ENCODE measurements around the gene PRRX2. TPM values are rescaled to one million over a fixed set of nuclear protein-coding genes. Genes with fewer than 3 reads are reported as not detected.

The PRRX2 gene
- total and polyA plus RNA-seq, 2 of the 13 experiments (the other 11 are each of a cell fraction or from before 2014, with no cell fraction given): 0.05 TPM; not detected in 1

DNA sequence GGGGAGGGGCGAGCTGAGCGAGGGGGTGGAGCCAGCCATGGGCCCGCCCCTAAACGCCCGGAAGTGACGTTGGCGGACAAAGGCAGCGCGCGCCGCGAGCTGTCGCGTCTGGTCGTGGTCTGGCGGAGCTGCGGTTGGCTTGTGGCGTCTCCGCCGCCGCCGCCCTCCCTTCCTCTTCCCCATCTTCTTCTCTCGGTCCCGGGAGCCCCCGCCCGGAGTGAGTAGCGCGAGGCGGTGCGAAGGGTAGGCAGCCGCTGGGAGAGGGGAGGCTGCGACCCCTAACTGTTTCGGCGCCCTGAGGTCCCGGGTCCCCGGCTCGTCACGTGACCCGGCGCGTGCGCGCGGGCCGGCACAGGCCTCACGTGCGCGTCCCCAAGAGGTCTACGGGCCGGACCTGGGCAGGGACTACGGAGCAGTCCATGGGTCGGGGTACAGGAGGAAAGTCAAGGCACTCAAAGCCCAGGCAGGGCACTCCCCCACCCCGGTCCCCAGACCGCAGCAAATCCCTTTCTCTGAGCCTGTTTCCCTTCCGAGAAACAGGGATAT, 39.3 kb upstream of the PRRX2 start, which contains the start of gene NTMT1 (continued):
- TF ChIP-seq, protein P1, sequence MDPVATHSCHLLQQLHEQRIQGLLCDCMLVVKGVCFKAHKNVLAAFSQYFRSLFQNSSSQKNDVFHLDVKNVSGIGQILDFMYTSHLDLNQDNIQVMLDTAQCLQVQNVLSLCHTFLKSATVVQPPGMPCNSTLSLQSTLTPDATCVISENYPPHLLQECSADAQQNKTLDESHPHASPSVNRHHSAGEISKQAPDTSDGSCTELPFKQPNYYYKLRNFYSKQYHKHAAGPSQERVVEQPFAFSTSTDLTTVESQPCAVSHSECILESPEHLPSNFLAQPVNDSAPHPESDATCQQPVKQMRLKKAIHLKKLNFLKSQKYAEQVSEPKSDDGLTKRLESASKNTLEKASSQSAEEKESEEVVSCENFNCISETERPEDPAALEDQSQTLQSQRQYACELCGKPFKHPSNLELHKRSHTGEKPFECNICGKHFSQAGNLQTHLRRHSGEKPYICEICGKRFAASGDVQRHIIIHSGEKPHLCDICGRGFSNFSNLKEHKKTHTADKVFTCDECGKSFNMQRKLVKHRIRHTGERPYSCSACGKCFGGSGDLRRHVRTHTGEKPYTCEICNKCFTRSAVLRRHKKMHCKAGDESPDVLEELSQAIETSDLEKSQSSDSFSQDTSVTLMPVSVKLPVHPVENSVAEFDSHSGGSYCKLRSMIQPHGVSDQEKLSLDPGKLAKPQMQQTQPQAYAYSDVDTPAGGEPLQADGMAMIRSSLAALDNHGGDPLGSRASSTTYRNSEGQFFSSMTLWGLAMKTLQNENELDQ (CRISPR knock-in tag; IDR thresholded peaks at IDR 0.05; ENCODE audit: borderline replicate concordance): no peak
- TF ChIP-seq, protein P2, sequence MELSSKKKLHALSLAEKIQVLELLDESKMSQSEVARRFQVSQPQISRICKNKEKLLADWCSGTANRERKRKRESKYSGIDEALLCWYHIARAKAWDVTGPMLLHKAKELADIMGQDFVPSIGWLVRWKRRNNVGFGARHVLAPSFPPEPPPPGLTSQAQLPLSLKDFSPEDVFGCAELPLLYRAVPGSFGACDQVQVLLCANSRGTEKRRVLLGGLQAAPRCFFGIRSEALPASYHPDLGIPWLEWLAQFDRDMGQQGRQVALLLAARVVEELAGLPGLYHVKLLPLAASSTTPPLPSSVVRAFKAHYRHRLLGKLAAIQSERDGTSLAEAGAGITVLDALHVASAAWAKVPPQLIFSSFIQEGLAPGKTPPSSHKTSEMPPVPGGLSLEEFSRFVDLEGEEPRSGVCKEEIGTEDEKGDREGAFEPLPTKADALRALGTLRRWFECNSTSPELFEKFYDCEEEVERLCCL (CRISPR knock-in tag; IDR thresholded peaks at IDR 0.05; ENCODE audit: borderline replicate concordance): 0 out of 2 replicates have a peak, but pooled peaks have one; percentile 83
- TF ChIP-seq ZSCAN31 (CRISPR knock-in tag; IDR thresholded peaks at IDR 0.05; ENCODE audit: low read depth) (peak; percentile 40; the same call in 1 of the 2 replicates), ZNF850 (CRISPR knock-in tag; conservative IDR thresholded peaks at IDR 0.05) (0 out of 2 replicates have a peak, but pooled peaks have one; percentile 71), PHF5A (CRISPR knock-in tag; IDR thresholded peaks at IDR 0.05; ENCODE audit: low read depth, unreplicated experiment) (peak; percentile 48), CBFB (CRISPR knock-in tag; IDR thresholded peaks at IDR 0.05) (peak; percentile 68), PHF8 (CRISPR knock-in tag; IDR thresholded peaks at IDR 0.05) (peak; percentile 93), MEF2D (CRISPR knock-in tag; IDR thresholded peaks at IDR 0.05) (peak; percentile 81; the same call in 1 of the 2 replicates), TFDP2 (CRISPR knock-in tag; IDR thresholded peaks at IDR 0.05) (peak; percentile 76), ZEB1 (IDR thresholded peaks at IDR 0.05; ENCODE audit: insufficient replicate concordance, low read depth) (peak; percentile 20), CBX1 (IDR thresholded peaks at IDR 0.05; ENCODE audit: low read depth) (peak; percentile 13), ZNF468 (CRISPR knock-in tag; IDR thresholded peaks at IDR 0.05) (0 out of 2 replicates have a peak, but pooled peaks have one; percentile 44), ZGPAT (CRISPR knock-in tag; IDR thresholded peaks at IDR 0.05) (peak; percentile 67; the same call in 1 of the 2 replicates), SRY (CRISPR knock-in tag; IDR thresholded peaks at IDR 0.05) (peak; percentile 90; the same call in 1 of the 2 replicates), RAD51 (IDR thresholded peaks at IDR 0.05; ENCODE audit: borderline replicate concordance) (peak; percentile 96), THAP7 (CRISPR knock-in tag; IDR thresholded peaks at IDR 0.05) (peak; percentile 14; the same call in 1 of the 2 replicates), CREM (IDR thresholded peaks at IDR 0.05) (peak; percentile 77; the same call in 1 of the 2 replicates), CREM (CRISPR knock-in tag; IDR thresholded peaks at IDR 0.05) (no peak; the same call in 1 of the 2 replicates), ZFP36L1 (CRISPR knock-in tag; IDR thresholded peaks at IDR 0.05) (no peak)
- TF ChIP-seq, protein P3, sequence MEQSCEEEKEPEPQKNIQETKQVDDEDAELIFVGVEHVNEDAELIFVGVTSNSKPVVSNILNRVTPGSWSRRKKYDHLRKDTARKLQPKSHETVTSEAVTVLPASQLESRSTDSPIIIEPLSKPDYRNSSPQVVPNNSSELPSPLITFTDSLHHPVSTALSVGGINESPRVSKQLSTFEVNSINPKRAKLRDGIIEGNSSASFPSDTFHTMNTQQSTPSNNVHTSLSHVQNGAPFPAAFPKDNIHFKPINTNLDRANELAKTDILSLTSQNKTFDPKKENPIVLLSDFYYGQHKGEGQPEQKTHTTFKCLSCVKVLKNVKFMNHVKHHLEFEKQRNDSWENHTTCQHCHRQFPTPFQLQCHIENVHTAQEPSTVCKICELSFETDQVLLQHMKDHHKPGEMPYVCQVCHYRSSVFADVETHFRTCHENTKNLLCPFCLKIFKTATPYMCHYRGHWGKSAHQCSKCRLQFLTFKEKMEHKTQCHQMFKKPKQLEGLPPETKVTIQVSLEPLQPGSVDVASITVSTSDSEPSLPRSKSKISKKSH (CRISPR knock-in tag; IDR thresholded peaks at IDR 0.05; ENCODE audit: borderline replicate concordance): peak; percentile 88; the same call in 1 of the 2 replicates

Measured in HepG2 (cell line).